Prostate gland (tissue), 2 donors: ENCODE measurements around the gene HERPUD1. TPM values are rescaled to one million over a fixed set of nuclear protein-coding genes. Genes with fewer than 3 reads are reported as not detected.
A peak's percentile ranks its signal among the peaks of the same experiment; 100 is the strongest.

Source experiments
- DNase-seq: peaks from one replicate; pipeline ENCODE4 v3.0.0-alpha.2; 2019; ENCODE audit warnings: low spot score
- H3K27ac ChIP-seq, 2 donors: fragments of 200-600 bp; sonication (generic); 2 replicates each; pipeline ENCODE4 v1.5.1; 2017 to 2019
- H3K27me3 ChIP-seq: fragments of 200-600 bp; sonication (generic); replicated peaks from 2 replicates; pipeline ENCODE4 v1.5.1; 2019; ENCODE audit not compliant: insufficient read depth
- H3K36me3 ChIP-seq, 2 donors: fragments of 200-600 bp; sonication (generic); 1 replicate in 1 of 2; 2 replicates in 1 of 2; pipeline versions ENCODE4 v1.5.1 to v1.8.1; 2017 to 2019
- H3K4me1 ChIP-seq: fragments of 200-600 bp; sonication (generic); replicated peaks from 2 replicates; pipeline ENCODE4 v1.5.1; 2019
- H3K4me3 ChIP-seq, 2 donors: fragments of 200-600 bp; sonication (generic); 2 replicates each; pipeline ENCODE4 v1.5.1; 2017 to 2019
- H3K9me3 ChIP-seq: fragments of 200-600 bp; sonication (generic); 2 replicates; pipeline ENCODE4 v1.5.1; 2017
- CTCF ChIP-seq, 4 experiments: fragments of 200-600 bp in 2 of 4; fragments of 450-650 bp in 2 of 4; sonication (generic) in 2 of 4; IDR thresholded peaks; 1 replicate in 3 of 4; 2 replicates in 1 of 4; pipeline ENCODE4 v1.5.1; 2016 to 2019; ENCODE audit warnings: antibody characterized with exemption in 4 of 4, mild to moderate bottlenecking in 2 of 4, moderate library complexity in 2 of 4
- POLR2A ChIP-seq: fragments of 450-650 bp; IDR thresholded peaks from one replicate; pipeline ENCODE4 v1.6.1; 2016; ENCODE audit warnings: antibody characterized with exemption, mild to moderate bottlenecking
- POLR2AphosphoS5 ChIP-seq: sonication (generic); formaldehyde crosslinking; IDR thresholded peaks from one replicate; pipeline ENCODE4 v1.6.1; 2017; ENCODE audit warnings: antibody characterized with exemption
- WGBS: methylation state at CpG from one replicate; pipeline ENCODE4 v1.1.5; 2018; 5-methylcytosine and 5-hydroxymethylcytosine counted together
- intact Hi-C: fragments of 100-400 bp; cut with DNase I; formaldehyde crosslinking; loops from one replicate; pipeline ENCODE4 v1.14.2; 2022
- total RNA-seq, 2 donors: library from RNA; depleted of rRNA; stranded (reverse); fragments of >200 nt; gene quantifications; one replicate each; pipeline ENCODE4 v1.1.0, GENCODE V29; 2016

The HERPUD1 gene
- total RNA-seq, 2 donors from 2014 or later, result 365 to 952 TPM

- DNase-seq, result no peak
- intact Hi-C loops, result no loop called here
- no peaks in the 10 kb centered on the region for H3K9me3 ChIP-seq
- no peaks in the 10 kb centered on the region for H3K27me3 ChIP-seq
- TF ChIP-seq POLR2AphosphoS5 (peak; percentile 62), POLR2A (no peak)
- H3K4me1 ChIP-seq, result peaks cover 8% of the 10 kb centered on the region
- WGBS, result 35% methylated on average over 2 of the region's 2 CpGs
- H3K4me3 ChIP-seq, result no peak overlapping the region
- peaks cover 15 to 31% of the 10 kb centered on the region in 2 donors for H3K36me3 ChIP-seq
- peak overlapping the region in 1 of 2 donors; percentile 42 for H3K27ac ChIP-seq
These were observed 13.3 kb downstream of the HERPUD1 start for GRCh38 chr16:56944954-56945839.

- peak overlapping the region in 1 of 2 donors; percentile 26 for H3K27ac ChIP-seq
- H3K9me3 ChIP-seq, result no peaks in the 10 kb centered on the region
- H3K4me1 ChIP-seq, result peaks cover 8% of the 10 kb centered on the region
- TF ChIP-seq POLR2A, result no peak
- TF ChIP-seq POLR2AphosphoS5, result no peak
- TF ChIP-seq CTCF (IDR thresholded peaks at IDR 0.05), result no peak
- H3K27me3 ChIP-seq, result no peaks in the 10 kb centered on the region
- H3K4me3 ChIP-seq, result no peak overlapping the region
- no peak for DNase-seq
- intact Hi-C loops, result no loop called here
- WGBS, result 71% methylated on average over 12 of the region's 12 CpGs
- H3K36me3 ChIP-seq, result peaks cover 10 to 27% of the 10 kb centered on the region in 2 donors
These were observed 14.0 kb downstream of the HERPUD1 start for GRCh38 chr16:56945847-56946527.

- no peak for TF ChIP-seq POLR2AphosphoS5
- no peak for TF ChIP-seq POLR2A
- TF ChIP-seq CTCF (IDR thresholded peaks at IDR 0.05), result no peak
- WGBS, result 72% methylated on average over 10 of the region's 10 CpGs
- Histone ChIP-seq H3K4me3 (no peak overlapping the region), H3K4me1 (peaks cover 8% of the 10 kb centered on the region), H3K27me3 (no peaks in the 10 kb centered on the region), H3K9me3 (no peaks in the 10 kb centered on the region), H3K27ac (peak overlapping the region in 1 of 2 donors; percentile 26), H3K36me3 (peaks cover 7 to 25% of the 10 kb centered on the region in 2 donors)
- intact Hi-C loops, result no loop called here
- DNase-seq, result no peak
These were observed 15.0 kb downstream of the HERPUD1 start for GRCh38 chr16:56946767-56947603.

- intact Hi-C loops, result no loop called here
- WGBS, result 82% methylated on average over 2 of the region's 2 CpGs
- DNase-seq, result no peak
- TF ChIP-seq POLR2AphosphoS5 (no peak), CTCF (IDR thresholded peaks at IDR 0.05) (no peak), POLR2A (no peak)
- H3K27me3 ChIP-seq, result no peaks in the 10 kb centered on the region
- H3K36me3 ChIP-seq, result peaks cover 6 to 19% of the 10 kb centered on the region in 2 donors
- H3K4me1 ChIP-seq, result peaks cover 8% of the 10 kb centered on the region
- H3K9me3 ChIP-seq, result no peaks in the 10 kb centered on the region
- H3K27ac ChIP-seq, result no peak overlapping the region
- no peak overlapping the region for H3K4me3 ChIP-seq
These were observed 15.7 kb downstream of the HERPUD1 start for GRCh38 chr16:56947604-56947995.

- no peak for TF ChIP-seq POLR2A
- TF ChIP-seq POLR2AphosphoS5, result no peak
- no peak for TF ChIP-seq CTCF (IDR thresholded peaks at IDR 0.05)
- Histone ChIP-seq H3K27me3 (no peaks in the 10 kb centered on the region), H3K36me3 (peaks cover 0 to 13% of the 10 kb centered on the region in 2 donors), H3K9me3 (no peaks in the 10 kb centered on the region), H3K27ac (no peak overlapping the region), H3K4me1 (peaks cover 8% of the 10 kb centered on the region), H3K4me3 (no peak overlapping the region)
- intact Hi-C loops, result no loop called here
- whole genome bisulfite sequencing, result 97% methylated on average over 6 of the region's 6 CpGs
- DNase-seq, result no peak
These were observed 16.3 kb downstream of the HERPUD1 start for GRCh38 chr16:56948234-56948633.
